Liver (tissue), 9 donors: Measurements from ENCODE around the gene SOHLH1. TPM values are rescaled to one million over a fixed set of nuclear protein-coding genes. Genes with fewer than 3 reads are reported as not detected.

Experiments used
- DNase-seq: peaks from one replicate; pipeline ENCODE4 v3.0.0-alpha.2; 2017; ENCODE audit warnings: low spot score
- H3K27ac ChIP-seq, 2 donors: one replicate each; pipeline ENCODE4 v1.7.0; 2013; ENCODE audit warnings: inconsistent platforms in 2 of 2, low read length in 2 of 2, control low read depth in 1 of 2, low read depth in 1 of 2, mild to moderate bottlenecking in 1 of 2
- H3K27me3 ChIP-seq, 4 donors: one replicate each; pipeline versions ENCODE4 v1.6.1 to v1.7.0; 2013; ENCODE audit warnings: low read length in 3 of 4, inconsistent platforms in 1 of 4, mild to moderate bottlenecking in 1 of 4, moderate library complexity in 1 of 4; ENCODE audit not compliant: control insufficient read depth in 4 of 4, insufficient read depth in 4 of 4
- H3K36me3 ChIP-seq, 4 donors: one replicate each; pipeline versions ENCODE4 v1.6.1 to v1.7.0; 2013; ENCODE audit warnings: low read length in 3 of 4, mild to moderate bottlenecking in 3 of 4, low read depth in 1 of 4, moderate library complexity in 1 of 4; ENCODE audit not compliant: control insufficient read depth in 4 of 4, insufficient read depth in 3 of 4
- H3K4me1 ChIP-seq, 4 donors: one replicate each; pipeline versions ENCODE4 v1.6.1 to v1.7.0; 2013; ENCODE audit warnings: low read length in 3 of 4, mild to moderate bottlenecking in 3 of 4, moderate library complexity in 1 of 4; ENCODE audit not compliant: control insufficient read depth in 4 of 4, insufficient read depth in 4 of 4
- H3K4me3 ChIP-seq, 3 donors: one replicate each; pipeline versions ENCODE4 v1.6.1 to v1.7.0; 2013; ENCODE audit warnings: low read length in 3 of 3, control low read depth in 1 of 3, low read depth in 1 of 3, mild to moderate bottlenecking in 1 of 3
- H3K9ac ChIP-seq, 2 donors: one replicate each; pipeline ENCODE4 v1.7.0; 2013; ENCODE audit warnings: low read length in 2 of 2, mild to moderate bottlenecking in 2 of 2, moderate library complexity in 2 of 2, control low read depth in 1 of 2, low read depth in 1 of 2
- H3K9me3 ChIP-seq, 4 donors: one replicate each; pipeline versions ENCODE4 v1.6.1 to v1.7.0; 2013; ENCODE audit warnings: low read length in 3 of 4; ENCODE audit not compliant: control insufficient read depth in 4 of 4
- EGR1 ChIP-seq, 2 donors: IDR thresholded peaks; 2 replicates each; pipeline ENCODE4 v1.6.1; 2016 to 2018; ENCODE audit warnings: antibody characterized with exemption in 2 of 2, low read depth in 2 of 2
- FOXA1 ChIP-seq: IDR thresholded peaks from 2 replicates; pipeline ENCODE4 v1.6.1; 2016; ENCODE audit warnings: antibody characterized with exemption
- FOXA2 ChIP-seq: IDR thresholded peaks from 2 replicates; pipeline ENCODE4 v1.6.1; 2016; ENCODE audit warnings: antibody characterized with exemption
- GABPA ChIP-seq, 2 donors: IDR thresholded peaks in 1 of 2; conservative IDR thresholded peaks in 1 of 2; 2 replicates each; pipeline ENCODE4 v1.6.1; 2016; ENCODE audit warnings: antibody characterized with exemption in 2 of 2, mild to moderate bottlenecking in 1 of 2, moderate library complexity in 1 of 2
- HNF4A ChIP-seq, 2 donors: conservative IDR thresholded peaks; 2 replicates each; pipeline ENCODE4 v1.6.1; 2016; ENCODE audit warnings: antibody characterized with exemption in 2 of 2, mild to moderate bottlenecking in 2 of 2
- HNF4G ChIP-seq: IDR thresholded peaks from 2 replicates; pipeline ENCODE4 v1.6.1; 2016; ENCODE audit warnings: antibody characterized with exemption
- JUND ChIP-seq, 2 donors: IDR thresholded peaks; 2 replicates each; pipeline ENCODE4 v1.6.1; 2016; ENCODE audit warnings: antibody characterized with exemption in 2 of 2
- NR2F2 ChIP-seq: IDR thresholded peaks from 2 replicates; pipeline ENCODE4 v1.6.1; 2016; ENCODE audit warnings: antibody characterized with exemption
- RAD21 ChIP-seq, 2 donors: IDR thresholded peaks; 2 replicates each; pipeline ENCODE4 v1.6.1; 2016; ENCODE audit warnings: antibody characterized with exemption in 2 of 2, mild to moderate bottlenecking in 2 of 2
- RXRA ChIP-seq, 2 donors: IDR thresholded peaks; 2 replicates each; pipeline ENCODE4 v1.6.1; 2017 to 2018; ENCODE audit warnings: antibody characterized with exemption in 2 of 2, mild to moderate bottlenecking in 1 of 2
- SP1 ChIP-seq: IDR thresholded peaks from 2 replicates; pipeline ENCODE4 v1.6.1; 2018; ENCODE audit warnings: antibody characterized with exemption, mild to moderate bottlenecking
- TAF1 ChIP-seq: conservative IDR thresholded peaks from 2 replicates; pipeline ENCODE4 v1.6.1; 2016; ENCODE audit warnings: antibody characterized with exemption, mild to moderate bottlenecking
- YY1 ChIP-seq: IDR thresholded peaks from 2 replicates; pipeline ENCODE4 v1.6.1; 2016; ENCODE audit warnings: antibody characterized with exemption, mild to moderate bottlenecking
- WGBS: extraction: QIAGEN DNeasy Blood & Tissue Kit; methylation state at CpG from one replicate; pipeline ENCODE4 v1.1.7; 2013; 5-methylcytosine and 5-hydroxymethylcytosine counted together
- polyA plus RNA-seq, 2 donors: library from polyadenylated mRNA; stranded (reverse) in 1 of 2; unstranded in 1 of 2; fragments of 200-250 nt in 1 of 2; fragments of >200 nt in 1 of 2; fragmentation: Nextera tagmentation in 1 of 2; extraction: Ambion mirVana in 1 of 2; gene quantifications; one replicate each; pipeline versions ENCODE4 v1.2.1 to v1.2.3, GENCODE V29; 2013 to 2015
- total RNA-seq, 2 donors: library from RNA; depleted of rRNA; stranded (reverse); fragments of >200 nt; gene quantifications; one replicate each; pipeline ENCODE4 v1.2.3, GENCODE V29; 2014
- TF ChIP-seq, protein P1 (sequence below): IDR thresholded peaks from 2 replicates; pipeline ENCODE4 v1.6.1; 2016; ENCODE audit warnings: antibody characterized with exemption
- TF ChIP-seq, protein P2 (sequence below): IDR thresholded peaks from 2 replicates; pipeline ENCODE4 v1.6.1; 2016; ENCODE audit warnings: antibody characterized with exemption, mild to moderate bottlenecking
- TF ChIP-seq, protein P3 (sequence below): fragments of 150-350 bp; IDR thresholded peaks from 2 replicates; pipeline ENCODE4 v1.5.1; 2017; ENCODE audit warnings: improper control_type of control experiment, low read depth, low read length; ENCODE audit not compliant: missing input control
- TF ChIP-seq, protein P4 (sequence below): IDR thresholded peaks from 2 replicates; pipeline ENCODE4 v1.6.1; 2016; ENCODE audit warnings: antibody characterized with exemption
- TF ChIP-seq, protein P5 (sequence below): IDR thresholded peaks from 2 replicates; pipeline ENCODE4 v1.6.1; 2016; ENCODE audit warnings: antibody characterized with exemption
- donor health status: healthy.
- donor health status: healthy.
- donor health status: healthy.
- donor health status: healthy.
- donor health status: healthy.

The SOHLH1 gene
- total and polyA plus RNA-seq, 4 donors, result not detected

DNA sequence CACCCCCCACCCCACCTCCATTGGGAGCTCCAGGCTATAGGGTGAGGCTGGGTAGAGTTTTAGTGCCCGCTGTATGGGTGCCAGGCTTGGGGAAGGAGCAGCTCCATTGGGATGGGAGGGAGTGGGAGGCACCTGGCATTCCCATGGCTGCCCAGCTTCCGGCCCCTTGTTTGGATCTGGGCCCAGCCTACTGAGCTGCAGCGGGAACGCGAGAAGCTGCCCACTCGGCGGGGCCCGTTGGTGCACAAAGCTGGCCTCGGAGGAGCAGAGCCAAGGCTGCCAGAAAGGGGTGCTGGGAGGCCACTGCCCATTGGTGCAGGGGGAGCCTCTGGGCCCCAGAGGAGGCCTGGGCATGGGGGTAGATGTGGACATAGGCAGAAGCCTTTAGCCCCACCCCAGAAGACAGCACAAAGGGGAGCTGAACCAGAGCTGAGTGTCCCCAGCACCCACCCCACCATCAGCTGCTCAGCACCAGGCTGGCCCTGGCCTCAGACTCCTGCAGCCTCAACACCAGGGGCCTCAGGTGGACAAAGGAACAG, 31.7 kb downstream of the SOHLH1 start:
- WGBS, result 86% methylated on average over 9 of the region's 9 CpGs
- Histone ChIP-seq H3K36me3 (no peaks in the 10 kb centered on the region), H3K4me3 (no peak overlapping the region), H3K4me1 (no peaks in the 10 kb centered on the region), H3K27me3 (peaks cover 0 to 2% (median 0%) of the 10 kb centered on the region in 4 donors), H3K9ac (no peak overlapping the region), H3K27ac (no peak overlapping the region), H3K9me3 (no peaks in the 10 kb centered on the region)
- no peak for TF ChIP-seq RXRA (IDR thresholded peaks at IDR 0.05)
- TF ChIP-seq, protein P1, sequence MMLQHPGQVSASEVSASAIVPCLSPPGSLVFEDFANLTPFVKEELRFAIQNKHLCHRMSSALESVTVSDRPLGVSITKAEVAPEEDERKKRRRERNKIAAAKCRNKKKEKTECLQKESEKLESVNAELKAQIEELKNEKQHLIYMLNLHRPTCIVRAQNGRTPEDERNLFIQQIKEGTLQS, result no peak
- TF ChIP-seq, protein P2, sequence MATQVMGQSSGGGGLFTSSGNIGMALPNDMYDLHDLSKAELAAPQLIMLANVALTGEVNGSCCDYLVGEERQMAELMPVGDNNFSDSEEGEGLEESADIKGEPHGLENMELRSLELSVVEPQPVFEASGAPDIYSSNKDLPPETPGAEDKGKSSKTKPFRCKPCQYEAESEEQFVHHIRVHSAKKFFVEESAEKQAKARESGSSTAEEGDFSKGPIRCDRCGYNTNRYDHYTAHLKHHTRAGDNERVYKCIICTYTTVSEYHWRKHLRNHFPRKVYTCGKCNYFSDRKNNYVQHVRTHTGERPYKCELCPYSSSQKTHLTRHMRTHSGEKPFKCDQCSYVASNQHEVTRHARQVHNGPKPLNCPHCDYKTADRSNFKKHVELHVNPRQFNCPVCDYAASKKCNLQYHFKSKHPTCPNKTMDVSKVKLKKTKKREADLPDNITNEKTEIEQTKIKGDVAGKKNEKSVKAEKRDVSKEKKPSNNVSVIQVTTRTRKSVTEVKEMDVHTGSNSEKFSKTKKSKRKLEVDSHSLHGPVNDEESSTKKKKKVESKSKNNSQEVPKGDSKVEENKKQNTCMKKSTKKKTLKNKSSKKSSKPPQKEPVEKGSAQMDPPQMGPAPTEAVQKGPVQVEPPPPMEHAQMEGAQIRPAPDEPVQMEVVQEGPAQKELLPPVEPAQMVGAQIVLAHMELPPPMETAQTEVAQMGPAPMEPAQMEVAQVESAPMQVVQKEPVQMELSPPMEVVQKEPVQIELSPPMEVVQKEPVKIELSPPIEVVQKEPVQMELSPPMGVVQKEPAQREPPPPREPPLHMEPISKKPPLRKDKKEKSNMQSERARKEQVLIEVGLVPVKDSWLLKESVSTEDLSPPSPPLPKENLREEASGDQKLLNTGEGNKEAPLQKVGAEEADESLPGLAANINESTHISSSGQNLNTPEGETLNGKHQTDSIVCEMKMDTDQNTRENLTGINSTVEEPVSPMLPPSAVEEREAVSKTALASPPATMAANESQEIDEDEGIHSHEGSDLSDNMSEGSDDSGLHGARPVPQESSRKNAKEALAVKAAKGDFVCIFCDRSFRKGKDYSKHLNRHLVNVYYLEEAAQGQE, result no peak
- no peak for TF ChIP-seq YY1
- TF ChIP-seq GABPA (IDR thresholded peaks at IDR 0.05 in 1 of 2, conservative IDR thresholded peaks at IDR 0.05 in 1 of 2), result no peak
- no peak for TF ChIP-seq JUND (IDR thresholded peaks at IDR 0.05)
- TF ChIP-seq FOXA2, result no peak
- TF ChIP-seq TAF1, result no peak
- TF ChIP-seq, protein P3, sequence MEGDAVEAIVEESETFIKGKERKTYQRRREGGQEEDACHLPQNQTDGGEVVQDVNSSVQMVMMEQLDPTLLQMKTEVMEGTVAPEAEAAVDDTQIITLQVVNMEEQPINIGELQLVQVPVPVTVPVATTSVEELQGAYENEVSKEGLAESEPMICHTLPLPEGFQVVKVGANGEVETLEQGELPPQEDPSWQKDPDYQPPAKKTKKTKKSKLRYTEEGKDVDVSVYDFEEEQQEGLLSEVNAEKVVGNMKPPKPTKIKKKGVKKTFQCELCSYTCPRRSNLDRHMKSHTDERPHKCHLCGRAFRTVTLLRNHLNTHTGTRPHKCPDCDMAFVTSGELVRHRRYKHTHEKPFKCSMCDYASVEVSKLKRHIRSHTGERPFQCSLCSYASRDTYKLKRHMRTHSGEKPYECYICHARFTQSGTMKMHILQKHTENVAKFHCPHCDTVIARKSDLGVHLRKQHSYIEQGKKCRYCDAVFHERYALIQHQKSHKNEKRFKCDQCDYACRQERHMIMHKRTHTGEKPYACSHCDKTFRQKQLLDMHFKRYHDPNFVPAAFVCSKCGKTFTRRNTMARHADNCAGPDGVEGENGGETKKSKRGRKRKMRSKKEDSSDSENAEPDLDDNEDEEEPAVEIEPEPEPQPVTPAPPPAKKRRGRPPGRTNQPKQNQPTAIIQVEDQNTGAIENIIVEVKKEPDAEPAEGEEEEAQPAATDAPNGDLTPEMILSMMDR, result no peak
- TF ChIP-seq SP1, result no peak
- TF ChIP-seq, protein P4, sequence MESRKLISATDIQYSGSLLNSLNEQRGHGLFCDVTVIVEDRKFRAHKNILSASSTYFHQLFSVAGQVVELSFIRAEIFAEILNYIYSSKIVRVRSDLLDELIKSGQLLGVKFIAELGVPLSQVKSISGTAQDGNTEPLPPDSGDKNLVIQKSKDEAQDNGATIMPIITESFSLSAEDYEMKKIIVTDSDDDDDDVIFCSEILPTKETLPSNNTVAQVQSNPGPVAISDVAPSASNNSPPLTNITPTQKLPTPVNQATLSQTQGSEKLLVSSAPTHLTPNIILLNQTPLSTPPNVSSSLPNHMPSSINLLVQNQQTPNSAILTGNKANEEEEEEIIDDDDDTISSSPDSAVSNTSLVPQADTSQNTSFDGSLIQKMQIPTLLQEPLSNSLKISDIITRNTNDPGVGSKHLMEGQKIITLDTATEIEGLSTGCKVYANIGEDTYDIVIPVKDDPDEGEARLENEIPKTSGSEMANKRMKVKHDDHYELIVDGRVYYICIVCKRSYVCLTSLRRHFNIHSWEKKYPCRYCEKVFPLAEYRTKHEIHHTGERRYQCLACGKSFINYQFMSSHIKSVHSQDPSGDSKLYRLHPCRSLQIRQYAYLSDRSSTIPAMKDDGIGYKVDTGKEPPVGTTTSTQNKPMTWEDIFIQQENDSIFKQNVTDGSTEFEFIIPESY, result no peak
- no peak for TF ChIP-seq RAD21 (IDR thresholded peaks at IDR 0.05)
- TF ChIP-seq NR2F2, result no peak
- TF ChIP-seq, protein P5, sequence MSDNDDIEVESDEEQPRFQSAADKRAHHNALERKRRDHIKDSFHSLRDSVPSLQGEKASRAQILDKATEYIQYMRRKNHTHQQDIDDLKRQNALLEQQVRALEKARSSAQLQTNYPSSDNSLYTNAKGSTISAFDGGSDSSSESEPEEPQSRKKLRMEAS, result no peak
- TF ChIP-seq EGR1 (IDR thresholded peaks at IDR 0.05; ENCODE audit: low read depth in 2 of 2), result no peak
- TF ChIP-seq HNF4G, result no peak
- TF ChIP-seq HNF4A (conservative IDR thresholded peaks at IDR 0.05), result no peak
- TF ChIP-seq FOXA1, result no peak
- no peak for DNase-seq
